Measurements from ENCODE around the gene GPS1.

The GPS1 gene

DNA sequence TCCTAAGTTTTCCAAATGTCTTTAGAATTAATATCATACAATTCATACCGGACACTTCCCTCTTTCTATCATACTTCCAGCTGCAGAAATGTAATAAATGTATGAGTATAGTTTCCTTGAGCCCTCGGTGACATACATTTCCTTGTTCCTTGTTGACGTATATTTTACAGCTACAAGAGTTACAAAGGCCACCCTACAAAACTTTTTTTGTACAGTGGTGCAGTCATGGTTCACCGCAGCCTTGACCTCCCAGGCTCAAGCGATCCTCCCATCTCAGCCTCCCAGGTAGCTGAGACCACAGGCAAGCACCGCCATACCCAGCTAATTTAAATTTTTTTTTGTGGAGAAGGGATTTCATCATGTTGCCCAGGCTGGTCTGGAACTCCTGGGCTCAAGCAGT lies 21.1 kb downstream of the GPS1 start:
- no peak for DNase-seq (ENCODE audit: low spot score)
- TF ChIP-seq, protein P1, sequence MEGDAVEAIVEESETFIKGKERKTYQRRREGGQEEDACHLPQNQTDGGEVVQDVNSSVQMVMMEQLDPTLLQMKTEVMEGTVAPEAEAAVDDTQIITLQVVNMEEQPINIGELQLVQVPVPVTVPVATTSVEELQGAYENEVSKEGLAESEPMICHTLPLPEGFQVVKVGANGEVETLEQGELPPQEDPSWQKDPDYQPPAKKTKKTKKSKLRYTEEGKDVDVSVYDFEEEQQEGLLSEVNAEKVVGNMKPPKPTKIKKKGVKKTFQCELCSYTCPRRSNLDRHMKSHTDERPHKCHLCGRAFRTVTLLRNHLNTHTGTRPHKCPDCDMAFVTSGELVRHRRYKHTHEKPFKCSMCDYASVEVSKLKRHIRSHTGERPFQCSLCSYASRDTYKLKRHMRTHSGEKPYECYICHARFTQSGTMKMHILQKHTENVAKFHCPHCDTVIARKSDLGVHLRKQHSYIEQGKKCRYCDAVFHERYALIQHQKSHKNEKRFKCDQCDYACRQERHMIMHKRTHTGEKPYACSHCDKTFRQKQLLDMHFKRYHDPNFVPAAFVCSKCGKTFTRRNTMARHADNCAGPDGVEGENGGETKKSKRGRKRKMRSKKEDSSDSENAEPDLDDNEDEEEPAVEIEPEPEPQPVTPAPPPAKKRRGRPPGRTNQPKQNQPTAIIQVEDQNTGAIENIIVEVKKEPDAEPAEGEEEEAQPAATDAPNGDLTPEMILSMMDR (conservative IDR thresholded peaks at IDR 0.05; ENCODE audit: low read depth): no peak
- ChIA-PET CTCF (interaction anchor here (0.7 kb wide), 1 partner anchor 23 kb away, joined by 3 read pairs; no protein-coding TSS in a partner anchor), POLR2A (ENCODE audit: low non-redundant PET) (no interaction called here)
- H3K27ac ChIP-seq: no peak overlapping the region

DNA sequence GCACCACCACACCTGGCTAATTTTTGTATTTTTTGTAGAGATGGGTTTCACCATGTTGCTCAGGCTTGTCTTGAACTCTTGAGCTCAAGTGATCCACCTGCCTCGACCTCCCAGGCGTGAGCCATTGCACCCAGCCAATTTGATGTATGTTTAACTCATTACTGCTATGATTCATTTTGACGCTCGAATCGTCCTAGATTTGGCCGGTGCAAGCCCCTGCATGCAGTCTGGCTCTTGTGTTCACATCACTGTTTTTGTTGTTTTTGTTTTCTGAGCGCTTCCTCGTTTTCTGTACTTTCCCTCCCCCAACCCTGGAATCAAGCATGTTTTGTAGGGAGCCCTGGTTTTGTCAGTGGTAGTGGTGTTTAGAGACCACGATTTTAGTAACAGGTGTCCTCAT lies 21.7 kb downstream of the GPS1 start:
- H3K27ac ChIP-seq: no peak overlapping the region
- TF ChIP-seq, protein P1 (conservative IDR thresholded peaks at IDR 0.05; ENCODE audit: low read depth): no peak
- ChIA-PET POLR2A (ENCODE audit: low non-redundant PET) (no interaction called here), CTCF (interaction anchor here (0.7 kb wide), 1 partner anchor 22 kb away, joined by 3 read pairs; no protein-coding TSS in a partner anchor)
- no peak for DNase-seq (ENCODE audit: low spot score)

DNA sequence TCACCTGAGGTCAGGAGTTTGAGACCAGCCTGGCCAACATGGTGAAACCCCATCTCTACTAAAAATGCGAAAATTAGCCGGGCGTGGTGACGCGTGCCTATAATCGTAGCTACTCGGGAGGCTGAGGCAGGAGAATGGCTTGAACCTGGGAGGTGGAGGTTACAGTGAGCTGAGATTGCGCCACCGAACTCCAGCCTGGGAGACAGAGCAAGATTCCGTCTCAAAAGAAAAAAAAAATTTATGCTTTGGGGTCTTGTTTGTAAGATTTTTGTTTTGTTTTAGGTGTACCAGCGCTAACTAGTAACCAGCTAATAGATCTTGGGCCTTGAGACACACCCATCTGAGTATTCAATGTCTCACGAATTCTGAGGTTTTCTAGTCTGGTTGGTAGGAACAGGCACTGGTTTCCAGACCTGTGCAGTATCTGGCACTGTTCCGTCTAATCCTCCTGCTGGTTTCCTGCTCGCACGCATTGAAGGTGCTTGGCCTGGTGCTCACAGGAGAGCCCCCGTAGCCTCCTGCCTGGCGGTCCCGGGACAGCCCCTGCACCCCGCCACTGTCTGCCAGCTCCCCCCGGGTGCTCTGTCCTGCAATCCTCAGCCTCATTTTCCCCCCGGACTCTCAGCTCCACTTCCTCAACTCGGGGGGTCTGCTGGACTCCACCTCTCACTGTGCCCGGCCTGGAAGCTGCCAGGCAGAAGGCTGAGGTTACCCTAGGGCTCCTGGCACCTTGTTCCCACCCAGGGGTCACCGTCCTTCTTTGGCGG lies 24.5 kb downstream of the GPS1 start:
- POLR2A ChIA-PET (ENCODE audit: low non-redundant PET): interaction anchor here (0.6 to 1.0 kb wide), 2 partner anchors 9 to 14 kb away, joined by 3 to 5 read pairs; no protein-coding TSS in a partner anchor
- peak overlapping the region; percentile 67 for H3K27ac ChIP-seq
- CTCF ChIA-PET: interaction anchor here (0.5 to 1.1 kb wide), 4 partner anchors 13 to 374 kb away, joined by 3 to 5 read pairs (median 3); no protein-coding TSS in a partner anchor
- TF ChIP-seq, protein P1 (conservative IDR thresholded peaks at IDR 0.05; ENCODE audit: low read depth): no peak
- DNase-seq (ENCODE audit: low spot score): no peak

DNA sequence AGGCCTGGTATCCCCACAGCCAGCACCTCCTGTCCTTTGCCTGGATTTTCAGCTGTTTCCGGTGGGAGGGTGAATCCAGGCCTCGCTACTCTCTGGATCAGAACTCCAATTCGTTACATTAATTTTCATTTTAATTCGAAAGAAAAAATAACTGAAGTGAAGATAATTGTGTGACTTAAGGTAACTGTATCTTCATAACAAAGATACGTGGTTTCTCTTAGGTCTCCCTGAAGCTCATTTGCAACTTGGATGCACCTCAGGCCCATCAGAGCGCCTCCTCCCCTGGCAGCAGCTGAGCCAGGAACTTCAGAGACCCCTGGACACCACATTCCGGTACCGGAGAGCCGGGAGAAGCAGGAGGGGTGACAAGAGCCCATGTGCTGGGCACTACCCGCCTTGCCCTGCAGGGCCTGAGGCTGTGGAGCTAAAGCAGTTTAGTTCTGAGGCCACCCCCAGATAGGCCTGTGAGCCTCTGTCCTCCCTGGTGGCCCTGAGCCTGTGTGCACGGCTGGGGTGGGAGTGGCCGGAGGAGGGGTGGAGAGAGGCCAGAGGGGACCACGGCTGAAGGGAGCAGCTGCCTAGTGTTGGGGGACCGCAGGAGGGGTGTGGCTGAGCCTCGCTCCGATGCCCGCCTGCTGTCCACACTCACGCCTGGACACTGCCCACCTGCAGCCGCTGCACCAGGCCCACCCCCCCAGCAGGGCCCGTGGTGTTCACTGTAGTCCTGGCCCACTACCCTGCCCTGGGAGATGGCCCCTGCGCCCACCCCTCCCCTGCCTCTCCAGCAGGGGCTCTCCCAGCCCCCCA lies 25.3 kb downstream of the GPS1 start:
- DNase-seq (ENCODE audit: low spot score): no peak
- CTCF ChIA-PET: interaction anchor here (0.5 to 1.1 kb wide), 4 partner anchors 14 to 375 kb away, joined by 3 to 5 read pairs (median 3); no protein-coding TSS in a partner anchor
- H3K27ac ChIP-seq: peak overlapping the region; percentile 67
- POLR2A ChIA-PET (ENCODE audit: low non-redundant PET): no interaction called here
- TF ChIP-seq, protein P1 (conservative IDR thresholded peaks at IDR 0.05; ENCODE audit: low read depth): no peak

DNA sequence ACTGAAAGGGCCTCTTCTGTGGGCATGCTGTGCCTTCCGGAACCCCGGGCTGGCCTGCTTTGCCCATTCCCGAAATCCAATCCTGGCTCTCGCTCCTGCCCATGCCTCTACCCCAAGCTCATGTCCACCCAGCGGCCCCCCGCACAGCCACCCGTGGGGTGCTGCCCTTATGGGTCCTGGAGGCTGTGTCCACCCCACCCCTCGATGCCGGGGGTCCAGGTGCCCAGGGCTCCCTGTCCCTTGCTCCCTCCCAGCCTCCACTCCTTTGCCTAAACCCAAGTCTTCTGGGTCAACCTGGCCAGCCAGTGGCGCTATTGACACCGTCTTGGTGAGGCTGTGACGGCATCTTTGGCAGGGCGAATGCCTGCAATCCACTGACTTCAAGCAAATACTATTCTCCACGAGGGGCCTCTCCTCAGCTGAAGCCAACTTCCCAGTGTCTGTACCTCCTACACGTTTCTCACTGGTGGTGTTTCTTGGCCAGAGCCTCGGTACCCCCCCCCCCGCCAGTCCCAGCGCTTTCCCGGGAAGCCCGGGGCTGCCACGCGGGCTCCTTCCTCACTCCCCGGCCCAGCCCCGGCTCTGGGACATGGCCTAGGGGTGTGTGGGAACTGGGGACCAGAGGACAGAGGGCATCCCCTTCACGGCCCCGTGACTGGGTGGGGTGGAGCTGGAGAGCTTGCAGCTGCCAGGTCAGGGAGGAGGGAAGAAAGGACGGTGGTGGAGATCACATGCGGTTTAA lies 26.1 kb downstream of the GPS1 start:
- DNase-seq (ENCODE audit: low spot score): no peak
- TF ChIP-seq, protein P1 (conservative IDR thresholded peaks at IDR 0.05; ENCODE audit: low read depth): no peak
- POLR2A ChIA-PET (ENCODE audit: low non-redundant PET): no interaction called here
- CTCF ChIA-PET: interaction anchor here (0.6 kb wide), 1 partner anchor 26 kb away, joined by 3 read pairs; no protein-coding TSS in a partner anchor
- peak overlapping the region; percentile 67 for H3K27ac ChIP-seq

DNA sequence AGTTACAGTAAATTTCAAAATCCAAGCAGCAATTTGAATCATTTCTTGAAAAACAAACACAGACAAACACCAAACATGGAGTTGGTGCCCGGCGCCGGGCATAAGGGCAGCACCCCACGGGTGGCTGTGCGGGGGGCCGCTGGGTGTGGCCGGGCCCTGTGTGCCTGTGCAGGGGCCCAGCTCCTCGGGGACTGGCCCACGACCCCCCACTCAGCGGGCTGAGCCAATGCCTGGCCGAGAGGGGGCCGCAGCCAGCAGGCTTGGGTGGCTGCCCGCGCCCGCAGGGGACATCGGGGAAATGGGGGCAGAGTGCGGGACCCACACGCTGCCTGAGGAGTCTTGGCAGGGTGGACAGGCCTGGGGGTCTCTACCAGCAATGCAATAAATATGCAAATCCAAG lies 26.7 kb downstream of the GPS1 start:
- H3K27ac ChIP-seq: peak overlapping the region; percentile 67
- POLR2A ChIA-PET (ENCODE audit: low non-redundant PET): no interaction called here
- CTCF ChIA-PET: interaction anchor here (0.6 to 0.7 kb wide), 2 partner anchors 26 to 132 kb away, joined by 3 to 4 read pairs; partner anchors contain the start of gene MYADML2
- TF ChIP-seq, protein P1 (conservative IDR thresholded peaks at IDR 0.05; ENCODE audit: low read depth): no peak
- DNase-seq (ENCODE audit: low spot score): no peak

Measured in RWPE1 (cell line).